PFSK-1 (cell line): ENCODE measurements around the gene ZNF736.

ENCODE experiments used
- POLR2AphosphoS5 ChIP-seq: IDR thresholded peaks from 2 replicates; pipeline ENCODE4 v1.6.1; 2012; ENCODE audit warnings: low read depth, mild to moderate bottlenecking, control low read depth, low read length, moderate library complexity
- TF ChIP-seq, protein P1 (sequence below), 2 experiments: IDR thresholded peaks; 2 replicates each; pipeline versions ENCODE4 v1.6.1 to v1.8.0; 2011 to 2012; ENCODE audit warnings: low read depth in 2 of 2, low read length in 2 of 2, control low read depth in 1 of 2, inconsistent platforms in 1 of 2, mild to moderate bottlenecking in 1 of 2, moderate library complexity in 1 of 2; ENCODE audit not compliant: insufficient read depth in 1 of 2

DNA sequence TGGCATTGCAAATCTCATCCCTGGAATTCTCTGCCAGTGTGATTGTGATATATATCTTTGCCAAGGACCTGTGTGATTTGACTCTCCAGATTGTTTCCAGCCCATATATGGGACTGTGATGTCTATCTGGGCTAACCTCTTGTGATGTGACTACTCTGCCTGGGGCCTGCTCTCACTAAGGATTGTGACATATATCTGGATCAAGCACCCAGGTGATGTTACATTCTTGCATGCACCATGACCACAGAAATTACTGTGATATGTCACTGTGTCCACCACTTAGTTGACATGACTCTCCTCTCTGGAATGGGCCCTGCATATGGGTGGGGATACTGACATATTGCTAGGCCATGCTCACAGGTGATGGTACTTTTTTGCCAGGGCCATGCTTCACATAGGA lies 86.6 kb downstream of the ZNF736 start:
- TF ChIP-seq POLR2AphosphoS5, result no peak
- TF ChIP-seq, protein P1, sequence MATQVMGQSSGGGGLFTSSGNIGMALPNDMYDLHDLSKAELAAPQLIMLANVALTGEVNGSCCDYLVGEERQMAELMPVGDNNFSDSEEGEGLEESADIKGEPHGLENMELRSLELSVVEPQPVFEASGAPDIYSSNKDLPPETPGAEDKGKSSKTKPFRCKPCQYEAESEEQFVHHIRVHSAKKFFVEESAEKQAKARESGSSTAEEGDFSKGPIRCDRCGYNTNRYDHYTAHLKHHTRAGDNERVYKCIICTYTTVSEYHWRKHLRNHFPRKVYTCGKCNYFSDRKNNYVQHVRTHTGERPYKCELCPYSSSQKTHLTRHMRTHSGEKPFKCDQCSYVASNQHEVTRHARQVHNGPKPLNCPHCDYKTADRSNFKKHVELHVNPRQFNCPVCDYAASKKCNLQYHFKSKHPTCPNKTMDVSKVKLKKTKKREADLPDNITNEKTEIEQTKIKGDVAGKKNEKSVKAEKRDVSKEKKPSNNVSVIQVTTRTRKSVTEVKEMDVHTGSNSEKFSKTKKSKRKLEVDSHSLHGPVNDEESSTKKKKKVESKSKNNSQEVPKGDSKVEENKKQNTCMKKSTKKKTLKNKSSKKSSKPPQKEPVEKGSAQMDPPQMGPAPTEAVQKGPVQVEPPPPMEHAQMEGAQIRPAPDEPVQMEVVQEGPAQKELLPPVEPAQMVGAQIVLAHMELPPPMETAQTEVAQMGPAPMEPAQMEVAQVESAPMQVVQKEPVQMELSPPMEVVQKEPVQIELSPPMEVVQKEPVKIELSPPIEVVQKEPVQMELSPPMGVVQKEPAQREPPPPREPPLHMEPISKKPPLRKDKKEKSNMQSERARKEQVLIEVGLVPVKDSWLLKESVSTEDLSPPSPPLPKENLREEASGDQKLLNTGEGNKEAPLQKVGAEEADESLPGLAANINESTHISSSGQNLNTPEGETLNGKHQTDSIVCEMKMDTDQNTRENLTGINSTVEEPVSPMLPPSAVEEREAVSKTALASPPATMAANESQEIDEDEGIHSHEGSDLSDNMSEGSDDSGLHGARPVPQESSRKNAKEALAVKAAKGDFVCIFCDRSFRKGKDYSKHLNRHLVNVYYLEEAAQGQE (IDR thresholded peaks at IDR 0.05; ENCODE audit: insufficient read depth in 1 of 2, low read depth in 2 of 2, low read length in 2 of 2), result no peak
